ENCODE measurements around the gene PTOV1.

PTOV1 gene

DNA sequence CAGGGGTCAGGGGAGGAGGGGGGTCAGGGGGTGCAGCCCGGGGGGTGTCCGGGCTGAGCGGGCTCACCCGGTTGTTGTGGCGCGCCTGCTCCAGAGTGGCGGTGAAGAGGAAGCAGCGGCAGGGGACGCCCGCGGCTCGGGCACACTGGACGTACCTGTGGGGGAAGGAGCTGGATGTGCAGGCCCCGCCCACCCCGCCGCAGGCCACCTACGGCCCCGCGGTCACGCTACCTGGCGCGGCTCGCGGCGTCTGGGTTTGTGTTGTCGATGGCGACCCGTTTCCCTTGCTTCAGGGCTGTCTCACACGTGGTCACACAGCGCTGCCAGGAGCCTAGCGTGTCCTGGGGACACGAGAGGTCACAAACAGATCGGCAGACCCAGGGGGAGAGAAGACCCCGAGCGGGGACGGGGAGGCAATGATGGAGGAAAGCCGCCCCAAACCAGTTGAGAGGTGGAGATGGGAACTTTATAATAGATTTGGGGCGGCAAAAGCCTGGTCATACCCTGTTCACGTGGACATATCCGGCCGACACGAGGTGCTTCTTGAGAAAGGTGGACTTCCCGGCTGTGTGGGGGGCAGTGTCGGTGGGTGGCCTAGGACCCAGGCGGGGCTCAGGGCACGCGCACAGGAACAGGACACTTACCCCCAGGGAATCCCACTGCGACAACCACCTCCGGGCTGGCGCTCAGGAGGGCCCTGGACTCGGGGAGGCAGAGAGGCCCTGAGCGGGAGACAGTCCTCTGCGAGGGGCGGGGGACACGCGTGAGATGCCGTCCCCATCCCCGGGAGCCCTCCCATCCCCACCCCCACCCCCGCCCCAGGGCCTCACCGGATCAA lies 10.8 kb downstream of the PTOV1 start:
- DNase-seq (ENCODE audit: low read depth in 1 of 2, low spot score in 1 of 2): no peak
- TF ChIP-seq CTCF (IDR thresholded peaks at IDR 0.05; ENCODE audit: insufficient read depth, low read length): no peak
- no peak for TF ChIP-seq POLR2AphosphoS5 (IDR thresholded peaks at IDR 0.05; ENCODE audit: low read depth)
- TF ChIP-seq REST (IDR thresholded peaks at IDR 0.05; ENCODE audit: insufficient replicate concordance, low read depth): no peak
- TF ChIP-seq SPI1 (IDR thresholded peaks at IDR 0.05; ENCODE audit: borderline replicate concordance, low read depth): no peak
- TF ChIP-seq GABPA (IDR thresholded peaks at IDR 0.05; ENCODE audit: low read depth): no peak
- Histone ChIP-seq H3K27me3 (ENCODE audit: insufficient read depth, poor library complexity, severe bottlenecking) (no peaks in the 10 kb centered on the region), H3K4me3 (replicated peaks; ENCODE audit: insufficient read depth, low read length) (no peak overlapping the region), H3K27ac (replicated peaks) (no peak overlapping the region)

DNA sequence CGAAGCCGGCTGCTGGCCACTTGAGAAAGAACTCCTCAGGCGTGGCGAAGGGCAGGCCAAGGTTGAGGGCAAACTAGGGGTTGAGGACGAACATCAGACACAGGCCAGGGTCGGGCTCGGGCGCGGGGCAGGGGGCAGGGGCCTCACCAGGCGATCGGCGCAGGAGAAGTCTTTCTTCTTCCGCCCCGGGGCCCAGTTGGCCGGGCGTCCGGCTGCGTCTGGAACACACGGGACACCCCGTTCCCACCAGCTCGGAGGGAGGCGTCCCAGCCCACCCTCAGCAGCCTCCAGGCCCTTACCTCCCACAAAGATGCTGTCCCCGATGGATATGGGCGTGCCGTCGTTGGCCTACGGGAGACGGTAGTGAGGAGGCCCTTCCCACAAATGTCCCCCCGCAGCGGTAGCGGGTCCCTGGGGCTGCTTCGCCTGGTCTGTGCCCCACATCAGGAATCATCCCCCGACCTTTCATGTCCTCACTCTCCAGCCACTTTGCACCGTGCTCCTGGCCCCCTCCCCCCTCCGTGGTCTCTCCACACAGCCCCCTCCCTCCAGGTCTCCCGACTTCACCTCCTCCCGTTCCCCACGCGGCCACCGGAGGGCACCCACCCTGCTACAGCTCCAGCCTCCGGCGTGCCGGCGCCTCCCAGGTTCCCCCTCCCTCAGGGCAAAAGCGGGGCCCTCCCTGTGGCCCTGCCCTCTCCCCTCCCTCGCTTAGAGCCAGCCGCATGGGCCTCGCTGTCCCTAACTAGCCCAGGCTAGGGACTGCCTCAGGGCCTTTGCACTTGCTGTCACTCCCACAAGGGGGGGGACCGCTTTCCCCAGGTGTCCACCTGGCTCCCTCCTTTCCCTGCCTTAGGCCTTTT lies 11.7 kb downstream of the PTOV1 start:
- no peak overlapping the region for H3K27ac ChIP-seq (replicated peaks)
- H3K4me3 ChIP-seq (replicated peaks; ENCODE audit: insufficient read depth, low read length): no peak overlapping the region
- DNase-seq (ENCODE audit: low read depth in 1 of 2, low spot score in 1 of 2): no peak

DNA sequence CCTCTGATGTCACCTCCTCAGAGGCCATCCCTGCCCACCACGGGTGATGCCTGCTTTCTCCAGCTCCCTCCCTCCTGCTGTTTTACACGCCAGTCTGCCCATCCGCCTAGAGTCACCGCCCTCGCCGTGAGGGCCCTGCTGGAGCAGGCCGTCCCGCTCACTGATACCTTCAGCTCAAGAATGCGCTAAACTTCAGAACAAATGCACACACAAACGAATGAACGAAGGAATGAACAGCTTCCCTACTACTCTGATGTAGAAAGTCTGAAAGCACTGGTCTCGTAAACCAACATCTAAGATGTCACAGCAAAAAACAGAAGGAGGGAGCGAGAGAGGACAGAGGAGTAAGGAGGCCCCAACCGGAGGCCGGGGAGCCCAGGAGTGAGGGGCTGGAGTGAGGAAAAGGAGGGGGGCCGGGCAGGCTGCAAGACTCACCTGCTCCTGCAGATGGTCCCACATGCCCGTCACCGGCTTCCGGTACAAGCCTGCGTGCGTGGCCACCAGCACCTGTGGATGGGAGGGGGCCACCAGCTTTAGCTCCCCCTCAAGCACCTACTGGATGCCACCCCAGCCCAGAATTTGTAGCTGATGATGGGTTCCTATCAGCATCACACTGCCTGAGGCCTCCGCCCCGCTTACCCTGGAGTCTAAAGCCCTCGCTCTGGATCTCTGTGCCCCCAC lies 12.4 kb downstream of the PTOV1 start:
- no peak for DNase-seq (ENCODE audit: low read depth in 1 of 2, low spot score in 1 of 2)
- no peak for TF ChIP-seq SPI1 (IDR thresholded peaks at IDR 0.05; ENCODE audit: borderline replicate concordance, low read depth)
- TF ChIP-seq POLR2AphosphoS5 (IDR thresholded peaks at IDR 0.05; ENCODE audit: low read depth): no peak
- no peak for TF ChIP-seq GABPA (IDR thresholded peaks at IDR 0.05; ENCODE audit: low read depth)
- TF ChIP-seq REST (IDR thresholded peaks at IDR 0.05; ENCODE audit: insufficient replicate concordance, low read depth): no peak
- no peak for TF ChIP-seq CTCF (IDR thresholded peaks at IDR 0.05; ENCODE audit: insufficient read depth, low read length)
- Histone ChIP-seq H3K27me3 (ENCODE audit: insufficient read depth, poor library complexity, severe bottlenecking) (no peaks in the 10 kb centered on the region), H3K4me3 (replicated peaks; ENCODE audit: insufficient read depth, low read length) (no peak overlapping the region), H3K27ac (replicated peaks) (no peak overlapping the region)

More for the DNA sequence above, 11.7 kb downstream of the PTOV1 start:
- H3K27me3 ChIP-seq (ENCODE audit: insufficient read depth, poor library complexity, severe bottlenecking): no peaks in the 10 kb centered on the region
- TF ChIP-seq POLR2AphosphoS5 (IDR thresholded peaks at IDR 0.05; ENCODE audit: low read depth) (no peak), SPI1 (IDR thresholded peaks at IDR 0.05; ENCODE audit: borderline replicate concordance, low read depth) (no peak)
